Fibroblast of lung (primary cell): ENCODE results near the gene FANK1. TPM values are rescaled to one million over a fixed set of nuclear protein-coding genes. Genes with fewer than 3 reads are reported as not detected.

Experiments used
- DNase-seq, 2 donors: peaks; one replicate each; pipeline versions ENCODE4 v3.0.0 to v3.0.0-alpha.2; 2010; ENCODE audit warnings: low read depth in 2 of 2
- H2AFZ ChIP-seq: 2 replicates; pipeline ENCODE4 v1.5.1; 2012; ENCODE audit warnings: low read length, control low read depth, inconsistent platforms
- H3K27ac ChIP-seq: 2 replicates; pipeline ENCODE4 v1.5.1; 2011; ENCODE audit warnings: low read length, control low read depth; ENCODE audit not compliant: insufficient read depth
- H3K27me3 ChIP-seq: 2 replicates; pipeline ENCODE4 v1.5.1; 2011; ENCODE audit warnings: mild to moderate bottlenecking, low read length; ENCODE audit not compliant: control insufficient read depth, insufficient read depth
- H3K36me3 ChIP-seq: 2 replicates; pipeline ENCODE4 v1.5.1; 2011; ENCODE audit warnings: low read length; ENCODE audit not compliant: control insufficient read depth, insufficient read depth
- H3K4me1 ChIP-seq: 2 replicates; pipeline ENCODE4 v1.5.1; 2011; ENCODE audit warnings: low read length; ENCODE audit not compliant: control insufficient read depth, insufficient read depth; ENCODE audit errors: extremely low read depth
- H3K4me2 ChIP-seq: 2 replicates; pipeline ENCODE4 v1.5.1; 2011; ENCODE audit warnings: low read length, control low read depth; ENCODE audit not compliant: insufficient read depth; ENCODE audit errors: extremely low read depth
- H3K4me3 ChIP-seq, 4 experiments: fragments of 200-600 bp in 1 of 4; sonication (generic) in 1 of 4; replicated peaks in 1 of 4; 2 replicates each; pipeline ENCODE4 v1.5.1; 2011 to 2016; ENCODE audit warnings: low read length in 4 of 4, low read depth in 3 of 4, mild to moderate bottlenecking in 3 of 4, control low read depth in 2 of 4, inconsistent platforms in 1 of 4, mixed read lengths in 1 of 4; ENCODE audit not compliant: insufficient read depth in 1 of 4; ENCODE audit errors: control extremely low read depth in 1 of 4
- H3K79me2 ChIP-seq: 2 replicates; pipeline ENCODE4 v1.5.1; 2012; ENCODE audit warnings: mild to moderate bottlenecking, low read length, inconsistent platforms; ENCODE audit not compliant: control insufficient read depth, insufficient read depth
- H3K9ac ChIP-seq: 2 replicates; pipeline ENCODE4 v1.5.1; 2011; ENCODE audit warnings: mild to moderate bottlenecking, low read length, control low read depth; ENCODE audit not compliant: insufficient read depth
- H3K9me3 ChIP-seq: 2 replicates; pipeline ENCODE4 v1.5.1; 2012; ENCODE audit warnings: low read depth, low read length; ENCODE audit not compliant: control insufficient read depth, insufficient read depth
- H4K20me1 ChIP-seq: 2 replicates; pipeline ENCODE4 v1.5.1; 2011; ENCODE audit warnings: low read length; ENCODE audit not compliant: control insufficient read depth, insufficient read depth; ENCODE audit errors: extremely low read depth
- CTCF ChIP-seq, 2 donors: IDR thresholded peaks in 1 of 2; conservative IDR thresholded peaks in 1 of 2; 1 replicate in 1 of 2; 2 replicates in 1 of 2; pipeline ENCODE4 v1.5.1; 2011 to 2012; ENCODE audit warnings: low read length in 2 of 2, control low read depth in 1 of 2, inconsistent platforms in 1 of 2, low read depth in 1 of 2, mild to moderate bottlenecking in 1 of 2
- EZH2 ChIP-seq: IDR thresholded peaks from 2 replicates; pipeline ENCODE4 v1.5.1; 2012; ENCODE audit warnings: low read length, control low read depth, mild to moderate bottlenecking; ENCODE audit errors: missing control alignments
- polyA plus RNA-seq, 2 donors: library from polyadenylated mRNA; depleted of rRNA in 1 of 2; stranded (reverse) in 1 of 2; unstranded in 1 of 2; fragments of >200 nt; gene quantifications; 2 replicates each; pipeline ENCODE4 v1.2.1, GENCODE V29; 2011 to 2012; ENCODE audit warnings: missing spikeins in 1 of 2
- total RNA-seq: library from RNA; depleted of rRNA; stranded (reverse); fragments of >200 nt; gene quantifications from 2 replicates; pipeline ENCODE4 v1.2.1, GENCODE V29; 2014

The FANK1 gene
- total and polyA plus RNA-seq, 2 donors (not counting 1 experiment from before 2014, with no cell fraction given), result 0.83 to 4.4 TPM

DNA sequence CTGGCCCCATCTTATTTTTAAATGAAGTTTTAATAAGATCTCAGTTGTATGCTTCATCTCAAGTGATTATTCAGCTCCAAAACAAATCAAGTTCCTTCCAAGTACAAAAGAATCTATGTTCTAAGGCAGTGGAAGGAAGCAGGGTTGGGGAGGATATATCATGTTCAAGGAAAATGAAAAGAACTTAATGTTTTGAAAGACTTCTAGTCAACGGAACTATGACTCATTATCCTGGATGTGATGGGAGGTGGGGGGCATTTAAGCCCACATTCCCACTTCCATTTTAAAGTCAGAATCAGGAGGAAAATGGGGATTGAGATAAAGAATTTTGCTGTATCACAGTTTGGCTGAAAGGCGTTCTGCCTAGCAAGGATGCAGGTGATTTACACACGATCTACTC, 59.4 kb downstream of the FANK1 start:
- TF ChIP-seq CTCF (conservative IDR thresholded peaks at IDR 0.05 in 1 of 2, IDR thresholded peaks at IDR 0.05 in 1 of 2; ENCODE audit: low read depth in 1 of 2, low read length in 2 of 2) (no peak), EZH2 (no peak)
- no peak for DNase-seq
- H3K4me1 ChIP-seq, result no peaks in the 10 kb centered on the region
- H3K79me2 ChIP-seq, result no peaks in the 10 kb centered on the region
- H3K9me3 ChIP-seq, result peaks cover 2% of the 10 kb centered on the region
- peaks cover 4% of the 10 kb centered on the region for H3K27me3 ChIP-seq
- no peak overlapping the region for H3K4me3 ChIP-seq
- no peak overlapping the region for H3K27ac ChIP-seq
- H4K20me1 ChIP-seq, result no peaks in the 10 kb centered on the region
- no peak overlapping the region for H3K9ac ChIP-seq
- H2AFZ ChIP-seq, result no peak overlapping the region
- H3K36me3 ChIP-seq, result no peaks in the 10 kb centered on the region
- no peak overlapping the region for H3K4me2 ChIP-seq

DNA sequence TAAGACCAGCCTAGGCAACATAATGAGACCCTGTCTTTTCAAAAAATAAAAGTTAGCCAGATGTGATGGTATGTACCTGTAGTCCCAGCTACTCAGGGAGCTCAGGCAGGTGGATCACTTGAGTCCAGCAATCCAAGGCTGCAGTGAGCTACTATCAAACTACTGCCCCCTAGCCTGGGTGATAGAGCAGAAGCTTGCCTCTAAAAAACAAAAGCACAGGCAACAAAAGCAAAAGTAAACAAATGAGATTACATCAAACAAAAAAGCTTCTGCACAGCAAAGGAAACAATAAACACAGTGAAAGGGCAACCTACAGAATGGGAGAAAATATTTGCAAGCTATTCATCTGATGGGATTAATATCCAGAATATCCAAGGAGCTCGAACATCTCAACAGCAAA, 65.4 kb downstream of the FANK1 start:
- no peaks in the 10 kb centered on the region for H3K4me1 ChIP-seq
- H3K9me3 ChIP-seq, result no peaks in the 10 kb centered on the region
- H3K4me2 ChIP-seq, result no peak overlapping the region
- H3K27ac ChIP-seq, result no peak overlapping the region
- no peak overlapping the region for H3K9ac ChIP-seq
- H3K4me3 ChIP-seq, result no peak overlapping the region
- no peak for DNase-seq
- no peaks in the 10 kb centered on the region for H3K79me2 ChIP-seq
- TF ChIP-seq CTCF (conservative IDR thresholded peaks at IDR 0.05 in 1 of 2, IDR thresholded peaks at IDR 0.05 in 1 of 2; ENCODE audit: low read depth in 1 of 2, low read length in 2 of 2) (no peak), EZH2 (no peak)
- no peaks in the 10 kb centered on the region for H3K36me3 ChIP-seq
- no peaks in the 10 kb centered on the region for H4K20me1 ChIP-seq
- H2AFZ ChIP-seq, result no peak overlapping the region
- H3K27me3 ChIP-seq, result peaks cover 10% of the 10 kb centered on the region

- H3K9me3 ChIP-seq, result no peaks in the 10 kb centered on the region
- DNase-seq, result no peak
- H2AFZ ChIP-seq, result no peak overlapping the region
- H3K36me3 ChIP-seq, result no peaks in the 10 kb centered on the region
- H3K4me3 ChIP-seq, result no peak overlapping the region
- peaks cover 10% of the 10 kb centered on the region for H3K27me3 ChIP-seq
- no peaks in the 10 kb centered on the region for H4K20me1 ChIP-seq
- H3K4me1 ChIP-seq, result no peaks in the 10 kb centered on the region
- H3K27ac ChIP-seq, result no peak overlapping the region
- H3K79me2 ChIP-seq, result no peaks in the 10 kb centered on the region
- no peak for TF ChIP-seq EZH2
- TF ChIP-seq CTCF (conservative IDR thresholded peaks at IDR 0.05 in 1 of 2, IDR thresholded peaks at IDR 0.05 in 1 of 2; ENCODE audit: low read depth in 1 of 2, low read length in 2 of 2), result no peak
- H3K9ac ChIP-seq, result no peak overlapping the region
- H3K4me2 ChIP-seq, result no peak overlapping the region
These were observed 65.8 kb downstream of the FANK1 start for GRCh38 chr10:125962200-125962599.
